ENCODE measurements around the gene NFKBIA. TPM values are rescaled to one million over a fixed set of nuclear protein-coding genes. Genes with fewer than 3 reads are reported as not detected.

NFKBIA gene
- polyA plus RNA-seq, 2 of the 4 experiments (the other 2 are of a cell fraction) = 65.0 to 115 TPM

DNA sequence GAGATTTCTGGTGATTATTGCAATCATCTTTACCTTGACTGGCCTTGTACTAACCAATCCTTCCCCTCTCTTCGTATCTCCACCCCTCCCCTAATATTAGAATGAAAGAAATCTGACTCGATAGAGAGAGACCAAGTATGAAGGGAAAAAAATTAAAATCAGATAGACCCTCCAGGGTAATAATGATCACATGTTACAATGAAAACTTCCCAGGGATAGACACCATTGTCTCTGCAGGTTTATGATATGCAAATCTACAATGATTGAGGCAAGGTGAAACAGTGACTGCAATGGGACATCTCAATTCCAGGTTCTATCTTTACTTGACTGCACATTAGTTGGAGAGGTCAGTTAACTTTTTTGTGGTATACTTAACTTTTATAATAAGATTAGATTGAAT lies 1.5 kb upstream of the NFKBIA start:
- H3K4me2 ChIP-seq = peak overlapping the region; percentile 92
- H3K4me3 ChIP-seq = no peak overlapping the region
- no peaks in the 10 kb centered on the region for H3K9me3 ChIP-seq
- H3K27ac ChIP-seq = peak overlapping the region; percentile 99
- POLR2A ChIA-PET = interaction anchor here (3.4 kb wide), 1 partner anchor 64 kb away, joined by 36 read pairs; no protein-coding TSS in a partner anchor
- FAIRE-seq (no peak), DNase-seq (ENCODE audit: low read depth in 1 of 2, low spot score in 1 of 2) (no peak), ATAC-seq (no peak)
- peaks cover 41% of the 10 kb centered on the region for H3K4me1 ChIP-seq
- TF ChIP-seq RARB (CRISPR knock-in tag; IDR thresholded peaks at IDR 0.05) (no peak), MAFK (IDR thresholded peaks at IDR 0.05; ENCODE audit: partially characterized antibody) (no peak), ESRRA (IDR thresholded peaks at IDR 0.05; ENCODE audit: borderline replicate concordance, low read length) (no peak), CHD2 (IDR thresholded peaks at IDR 0.05; ENCODE audit: low read length, partially characterized antibody) (no peak), NPAS2 (CRISPR knock-in tag; IDR thresholded peaks at IDR 0.05; ENCODE audit: borderline replicate concordance) (no peak), GATA3 (IDR thresholded peaks at IDR 0.05; ENCODE audit: borderline replicate concordance) (no peak), JUNB (IDR thresholded peaks at IDR 0.05) (no peak), CHD4 (IDR thresholded peaks at IDR 0.05; ENCODE audit: borderline replicate concordance) (no peak)
- WGBS (ENCODE audit: missing lambda C conversion rate) = 79% methylated on average over 2 of the region's 2 CpGs
- CTCF ChIA-PET = interaction anchor here (0.6 to 6.5 kb wide), 18 partner anchors 10 to 733 kb away, joined by 3 to 35 read pairs (median 4); partner anchors contain the start of gene PSMA6

DNA sequence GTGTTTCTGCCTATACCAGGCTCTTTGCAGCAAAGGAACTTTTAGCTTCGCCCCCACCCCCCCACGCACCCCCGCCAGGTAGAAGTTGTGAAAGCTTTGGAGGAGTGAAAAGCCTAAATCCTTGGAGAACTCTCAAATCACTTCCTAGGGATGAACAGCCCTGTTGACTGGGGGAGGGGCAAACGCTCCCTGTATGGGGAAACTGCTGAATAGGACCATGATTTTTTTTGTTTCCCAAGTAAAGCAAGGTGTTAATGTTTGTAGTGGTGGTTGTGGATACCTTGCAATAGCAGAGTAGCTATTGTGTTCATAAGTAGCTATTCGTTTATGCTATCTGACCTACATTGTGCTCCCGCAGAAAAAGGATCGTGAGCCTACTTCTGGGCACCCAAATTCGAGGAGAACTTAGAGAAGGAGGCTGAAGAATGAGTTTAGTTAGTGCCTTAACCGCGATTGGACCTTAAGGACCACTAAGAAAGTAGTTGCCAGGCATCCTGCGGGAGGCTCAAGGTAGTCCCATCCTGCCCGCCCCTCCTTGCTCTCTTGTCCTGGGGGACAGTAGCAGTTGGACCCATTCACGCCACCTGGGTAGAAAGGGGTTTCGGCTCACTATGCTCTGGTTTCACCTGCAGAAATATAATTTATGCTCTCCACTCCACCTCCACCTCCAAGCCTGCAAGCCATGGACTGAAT lies 901 bp upstream of the NFKBIA start:
- peaks cover 47% of the 10 kb centered on the region for H3K4me1 ChIP-seq
- peak overlapping the region; percentile 92 for H3K4me2 ChIP-seq
- peak overlapping the region; percentile 99 for H3K27ac ChIP-seq
- 61% methylated on average over 14 of the region's 14 CpGs for WGBS (ENCODE audit: missing lambda C conversion rate)
- no peak for DNase-seq (ENCODE audit: low read depth in 1 of 2, low spot score in 1 of 2)
- no peak for ATAC-seq
- peak overlapping the region; percentile 97 for H3K4me3 ChIP-seq
- H3K9me3 ChIP-seq = no peaks in the 10 kb centered on the region
- ChIA-PET POLR2A (interaction anchor here (0.6 to 4.2 kb wide), 18 partner anchors 21 to 424 kb away, joined by 3 to 62 read pairs (median 12); partner anchors contain the start of genes FAM177A1, PPP2R3C, PRORP and PSMA6), CTCF (interaction anchor here (0.6 to 6.5 kb wide), 31 partner anchors 7 to 424 kb away, joined by 3 to 35 read pairs (median 4); partner anchors contain the start of gene PSMA6)
- TF ChIP-seq, protein P1, sequence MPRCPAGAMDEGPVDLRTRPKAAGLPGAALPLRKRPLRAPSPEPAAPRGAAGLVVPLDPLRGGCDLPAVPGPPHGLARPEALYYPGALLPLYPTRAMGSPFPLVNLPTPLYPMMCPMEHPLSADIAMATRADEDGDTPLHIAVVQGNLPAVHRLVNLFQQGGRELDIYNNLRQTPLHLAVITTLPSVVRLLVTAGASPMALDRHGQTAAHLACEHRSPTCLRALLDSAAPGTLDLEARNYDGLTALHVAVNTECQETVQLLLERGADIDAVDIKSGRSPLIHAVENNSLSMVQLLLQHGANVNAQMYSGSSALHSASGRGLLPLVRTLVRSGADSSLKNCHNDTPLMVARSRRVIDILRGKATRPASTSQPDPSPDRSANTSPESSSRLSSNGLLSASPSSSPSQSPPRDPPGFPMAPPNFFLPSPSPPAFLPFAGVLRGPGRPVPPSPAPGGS (IDR thresholded peaks at IDR 0.05) = no peak
- no peak for TF ChIP-seq CTCF (IDR thresholded peaks at IDR 0.05)
- no peak for TF ChIP-seq SMC3 (IDR thresholded peaks at IDR 0.05)
- TF ChIP-seq RNF2 (IDR thresholded peaks at IDR 0.05; ENCODE audit: borderline replicate concordance, low read depth) = no peak
- TF ChIP-seq, protein P2, sequence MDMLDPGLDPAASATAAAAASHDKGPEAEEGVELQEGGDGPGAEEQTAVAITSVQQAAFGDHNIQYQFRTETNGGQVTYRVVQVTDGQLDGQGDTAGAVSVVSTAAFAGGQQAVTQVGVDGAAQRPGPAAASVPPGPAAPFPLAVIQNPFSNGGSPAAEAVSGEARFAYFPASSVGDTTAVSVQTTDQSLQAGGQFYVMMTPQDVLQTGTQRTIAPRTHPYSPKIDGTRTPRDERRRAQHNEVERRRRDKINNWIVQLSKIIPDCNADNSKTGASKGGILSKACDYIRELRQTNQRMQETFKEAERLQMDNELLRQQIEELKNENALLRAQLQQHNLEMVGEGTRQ (IDR thresholded peaks at IDR 0.05) = no peak
- no peak for FAIRE-seq

- peak overlapping the region; percentile 98 for H3K4me2 ChIP-seq
- no peak for FAIRE-seq
- CTCF ChIA-PET = interaction anchor here (0.5 to 6.5 kb wide), 26 partner anchors 9 to 361 kb away, joined by 3 to 35 read pairs (median 4); partner anchors contain the start of gene PSMA6
- POLR2A ChIA-PET = interaction anchor here (0.5 to 4.2 kb wide), 32 partner anchors 12 to 703 kb away, joined by 3 to 62 read pairs (median 6); partner anchors contain the start of genes FAM177A1, PPP2R3C, PRORP and PSMA6
- peak; percentile 52 to 69 for ATAC-seq
- peak overlapping the region; percentile 99 for H3K27ac ChIP-seq
- no peaks in the 10 kb centered on the region for H3K9me3 ChIP-seq
- peak; percentile 82 to 93 for DNase-seq (ENCODE audit: low read depth in 1 of 2, low spot score in 1 of 2)
- H3K4me1 ChIP-seq = peaks cover 60% of the 10 kb centered on the region
- WGBS (ENCODE audit: missing lambda C conversion rate) = 2% methylated on average over 16 of the region's 81 CpGs
- H3K4me3 ChIP-seq = peak overlapping the region; percentile 97
- TF ChIP-seq EP300 (IDR thresholded peaks at IDR 0.05) = peak; percentile 87 to 96; a peak in 4 of 5 replicates
- peak; percentile 84 for TF ChIP-seq TFCP2L1 (CRISPR knock-in tag; IDR thresholded peaks at IDR 0.05)
- no peak for TF ChIP-seq CHD4 (IDR thresholded peaks at IDR 0.05; ENCODE audit: borderline replicate concordance)
- TF ChIP-seq BHLHE40 (IDR thresholded peaks at IDR 0.05; ENCODE audit: low read depth, low read length) = no peak
- TF ChIP-seq FOXS1 (CRISPR knock-in tag; IDR thresholded peaks at IDR 0.05) = no peak
- no peak for TF ChIP-seq RNF2 (IDR thresholded peaks at IDR 0.05; ENCODE audit: borderline replicate concordance, low read depth)
- no peak for TF ChIP-seq RCOR1 (IDR thresholded peaks at IDR 0.05; ENCODE audit: low read depth, low read length)
- 0 out of 2 replicates have a peak, but pooled peaks have one; percentile 31 for TF ChIP-seq FOSL2 (IDR thresholded peaks at IDR 0.05)
- peak; percentile 49; the same call in 1 of the 2 replicates for TF ChIP-seq FOSL2 (CRISPR knock-in tag; IDR thresholded peaks at IDR 0.05)
- no peak for TF ChIP-seq TP53 (CRISPR knock-in tag; IDR thresholded peaks at IDR 0.05)
- no peak for TF ChIP-seq CBX8 (IDR thresholded peaks at IDR 0.05)
- TF ChIP-seq RAD21 (conservative IDR thresholded peaks at IDR 0.05 in 1 of 2, IDR thresholded peaks at IDR 0.05 in 1 of 2) = peak; percentile 14 to 66
- TF ChIP-seq, protein P1 (IDR thresholded peaks at IDR 0.05) = peak; percentile 98; the same call in 2 of the 3 replicates
- TF ChIP-seq CHD2 (IDR thresholded peaks at IDR 0.05; ENCODE audit: low read length, partially characterized antibody) = peak; percentile 8
- no peak for TF ChIP-seq ATOH8 (CRISPR knock-in tag; IDR thresholded peaks at IDR 0.05; ENCODE audit: low read depth)
Measured at GRCh38 chr14:35403603-35404448, 723 bp downstream of the NFKBIA start.

Measured in A549 (cell line).